GM12875 (cell line): ENCODE results near the gene PHLDB3.
A peak's percentile ranks its signal among the peaks of the same experiment; 100 is the strongest.
"Not testable (repeated sequence)": the region's sequence is repeated elsewhere in the genome, so short reads cannot be mapped to it uniquely, and the experiment has no call there.

ENCODE experiments used
- H3K4me3 ChIP-seq: one replicate; pipeline ENCODE4 v1.5.1; 2011; ENCODE audit warnings: low read depth, low read length, control low read depth
- CTCF ChIP-seq: IDR thresholded peaks from 2 replicates; pipeline ENCODE4 v1.5.1; 2011; ENCODE audit warnings: low read depth, mild to moderate bottlenecking, control low read depth, inconsistent platforms, low read length, moderate library complexity, borderline replicate concordance; ENCODE audit not compliant: insufficient read depth

Gene PHLDB3

DNA sequence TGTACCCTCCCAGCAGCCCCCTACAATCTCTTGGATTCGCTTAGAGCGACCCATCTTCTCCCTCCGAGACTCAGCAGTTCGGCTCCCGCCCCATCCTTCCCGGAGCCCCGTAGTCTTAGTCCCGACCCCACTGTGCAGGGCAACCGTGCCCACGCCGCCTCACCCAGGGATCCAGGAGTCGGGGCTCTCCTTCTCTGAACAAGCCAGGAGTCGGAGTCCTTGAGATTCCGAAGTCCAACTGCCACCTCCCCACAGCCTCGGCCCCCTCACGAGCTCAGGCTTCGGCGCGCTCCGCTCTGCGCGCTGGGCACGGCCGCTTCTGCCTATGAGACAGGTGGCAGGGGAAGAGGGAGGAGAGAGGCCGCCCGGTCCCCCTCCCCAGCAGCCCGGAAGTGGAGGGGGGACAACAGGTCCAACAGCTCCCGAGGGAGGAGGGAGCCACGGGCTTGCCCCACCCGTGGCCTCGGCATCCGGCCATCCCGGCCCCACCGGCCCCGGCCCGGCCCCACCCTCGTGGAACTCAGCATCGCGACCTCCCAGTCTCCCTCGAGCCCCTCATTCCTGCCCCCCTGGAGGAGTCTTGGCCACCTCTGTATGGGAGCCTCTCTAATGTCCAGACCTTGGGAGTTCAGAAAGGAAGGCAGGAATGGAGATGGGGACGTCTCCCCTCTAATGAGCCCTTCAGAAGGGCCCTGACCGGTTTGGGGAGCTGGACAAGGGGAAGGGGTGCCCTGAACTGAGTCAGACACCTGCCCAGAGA, at the start of gene PHLDB3:
Gene PHLDB3, minus strand, starts transcription at position 321 of the 760 bp plus-strand sequence. CDS start 628 bp downstream, outside the sequence.
- TF ChIP-seq CTCF: no peak
- H3K4me3 ChIP-seq: peak within 1 kb of the TSS; percentile 73

DNA sequence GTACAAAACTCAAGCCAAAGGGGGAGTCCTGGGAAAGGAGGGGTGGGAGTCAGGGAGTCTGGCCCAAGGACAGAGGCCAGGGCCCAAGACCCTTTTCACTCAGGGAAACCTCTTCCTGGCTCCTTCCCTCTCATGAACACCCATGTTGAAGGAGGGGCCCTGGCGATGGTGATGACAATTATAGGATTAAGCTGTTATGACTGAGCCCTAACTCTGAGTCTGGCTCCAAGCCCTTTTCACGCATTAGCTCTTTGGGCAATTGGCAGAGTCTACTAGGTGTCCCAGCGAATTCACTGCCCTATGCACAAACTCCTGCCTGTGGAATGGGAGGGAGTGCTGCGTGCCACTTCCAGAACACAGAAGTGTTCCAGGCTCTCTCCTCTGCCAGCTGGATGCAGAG, 49.1 kb upstream of the PHLDB3 start:
- TF ChIP-seq CTCF: no peak
- no peak overlapping the region for H3K4me3 ChIP-seq

GRCh38 chr19:43552616-43553015, 48.1 kb upstream of the PHLDB3 start:
- no peak overlapping the region for H3K4me3 ChIP-seq
- no peak for TF ChIP-seq CTCF

- H3K4me3 ChIP-seq: no peak overlapping the region
- no peak for TF ChIP-seq CTCF
Measured at GRCh38 chr19:43552198-43552450, 47.6 kb upstream of the PHLDB3 start.

DNA sequence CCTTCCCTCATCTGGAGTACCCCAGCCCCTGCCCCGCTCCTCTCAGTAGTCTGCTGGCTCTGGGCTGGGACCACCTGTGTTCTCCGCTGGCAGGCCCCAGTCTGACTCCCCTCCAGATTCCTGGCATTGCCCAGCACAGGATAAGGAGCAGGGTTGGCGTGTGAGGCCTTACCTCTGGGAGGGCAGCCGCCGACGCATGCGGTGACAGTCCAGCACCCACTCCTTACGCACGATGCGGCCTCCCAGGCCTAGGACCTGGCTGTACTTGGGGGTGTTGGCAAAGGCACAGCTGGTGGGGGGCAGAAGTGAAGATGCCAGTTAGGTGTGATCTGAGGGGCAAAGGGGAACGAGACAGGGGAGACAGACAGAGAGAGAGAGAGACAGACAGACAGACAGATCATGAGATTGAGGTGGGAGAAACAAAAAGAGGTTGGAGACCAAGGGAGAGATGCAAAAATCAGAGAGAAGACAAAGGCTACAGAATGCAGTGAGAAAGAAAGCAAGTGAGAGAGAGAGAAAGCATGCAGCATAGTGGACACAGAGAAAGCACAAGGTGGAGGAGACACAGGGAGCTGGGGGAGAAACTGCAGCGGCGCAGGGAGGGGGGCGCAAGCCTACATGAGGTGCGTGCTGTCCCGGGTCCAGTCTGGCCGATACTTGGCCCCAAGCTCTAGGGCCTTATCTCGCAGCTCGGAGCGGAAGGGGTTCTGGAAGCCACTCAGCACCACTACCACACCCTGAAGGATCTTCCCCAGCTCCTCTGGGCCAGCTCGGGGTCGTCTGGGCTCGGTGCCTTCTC, 47.1 kb upstream of the PHLDB3 start:
- H3K4me3 ChIP-seq: no peak overlapping the region
- TF ChIP-seq CTCF: no peak

DNA sequence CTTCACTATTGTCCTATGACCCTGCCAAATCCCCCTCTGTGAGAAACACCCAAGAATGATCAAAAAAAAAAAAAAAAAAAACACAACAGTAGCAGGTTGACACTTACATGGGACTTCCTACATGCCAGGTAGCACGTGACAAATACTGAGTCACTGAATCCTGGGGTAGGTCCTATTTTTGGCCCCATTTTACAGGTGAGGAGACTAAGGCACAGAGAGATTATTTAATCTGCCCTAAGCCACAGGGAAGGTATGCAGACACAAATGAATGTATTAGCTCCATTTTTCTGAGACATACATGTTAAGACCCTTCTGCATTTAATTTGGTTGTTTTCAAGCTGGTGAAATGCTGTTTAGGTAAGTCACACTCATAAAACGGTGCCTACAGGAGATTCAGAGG, 44.2 kb upstream of the PHLDB3 start:
- no peak overlapping the region for H3K4me3 ChIP-seq
- TF ChIP-seq CTCF: no peak

- not testable (repeated sequence) for H3K4me3 ChIP-seq
Measured at GRCh38 chr19:43547926-43548325, 43.4 kb upstream of the PHLDB3 start.
